ENCODE data around the gene TUBG2. TPM values are rescaled to one million over a fixed set of nuclear protein-coding genes. Genes with fewer than 3 reads are reported as not detected.
A peak's percentile ranks its signal among the peaks of the same experiment; 100 is the strongest.

Gene TUBG2
- polyA plus RNA-seq, 1 of the 3 experiments (the other 2 are of a cell fraction), result 33.9 TPM

GRCh38 chr17:42692489-42692888, 33.4 kb downstream of the TUBG2 start (continued):
- TF ChIP-seq SMC3 (IDR thresholded peaks at IDR 0.05; ENCODE audit: low read depth, low read length), result no peak
- TF ChIP-seq NFIC (IDR thresholded peaks at IDR 0.05; ENCODE audit: borderline replicate concordance), result no peak
- no peak for TF ChIP-seq USF1 (IDR thresholded peaks at IDR 0.05; ENCODE audit: borderline replicate concordance, low read depth)
- no peak for TF ChIP-seq RAD21 (IDR thresholded peaks at IDR 0.05; ENCODE audit: low read length)
- no peak for TF ChIP-seq REST (IDR thresholded peaks at IDR 0.05; ENCODE audit: low read depth, low read length)

GRCh38 chr17:42694524-42694923, 35.4 kb downstream of the TUBG2 start:
- peak; percentile 6 for DNase-seq
- no peak overlapping the region for H3K27ac ChIP-seq (ENCODE audit: low read depth in 2 of 2, low read length in 1 of 2)
- no peaks in the 10 kb centered on the region for H3K27me3 ChIP-seq (ENCODE audit: insufficient read depth)
- H3K9me2 ChIP-seq, result no peaks in the 10 kb centered on the region
- ChIA-PET POLR2A (interaction anchor here (0.6 kb wide), 1 partner anchor 67 kb away, joined by 3 read pairs; no protein-coding TSS in a partner anchor), CTCF (interaction anchor here (0.6 to 6.0 kb wide), 2 partner anchors 116 to 149 kb away, joined by 4 to 24 read pairs; partner anchors contain the start of gene PSMC3IP)
- H2AFZ ChIP-seq (ENCODE audit: low read depth), result no peak overlapping the region
- peaks cover 0 to 6% of the 10 kb centered on the region in 2 experiments; a peak in 2 of 4 replicates for H3K4me1 ChIP-seq (ENCODE audit: control insufficient read depth in 1 of 2, insufficient read depth in 2 of 2, low read depth in 1 of 2, low read length in 1 of 2)
- no peak overlapping the region for H3K9ac ChIP-seq
- H3K4me3 ChIP-seq (ENCODE audit: low read depth in 2 of 2, low read length in 1 of 2), result no peak overlapping the region
- no peaks in the 10 kb centered on the region for H4K20me1 ChIP-seq (ENCODE audit: insufficient read depth)
- H3F3A ChIP-seq (replicated peaks; ENCODE audit: insufficient read depth), result peaks cover 3% of the 10 kb centered on the region
- no peak overlapping the region for H3K4me2 ChIP-seq
- no peaks in the 10 kb centered on the region for H3K79me2 ChIP-seq (ENCODE audit: insufficient read depth)
- peaks cover 8 to 42% of the 10 kb centered on the region in 2 experiments for H3K36me3 ChIP-seq (replicated peaks in 1 of 2; ENCODE audit: control insufficient read depth in 1 of 2, insufficient read depth in 2 of 2, low read length in 1 of 2)
- 82% methylated on average over 3 of the region's 3 CpGs for WGBS (ENCODE audit: low lambda C conversion rate)
- H3K9me3 ChIP-seq, result no peaks in the 10 kb centered on the region
- no peak for TF ChIP-seq GABPA (IDR thresholded peaks at IDR 0.05; ENCODE audit: low read depth)
- no peak for TF ChIP-seq REST (IDR thresholded peaks at IDR 0.05; ENCODE audit: low read depth, low read length)
- no peak for TF ChIP-seq RCOR1 (IDR thresholded peaks at IDR 0.05; ENCODE audit: low read length)
- no peak for TF ChIP-seq EZH2phosphoT487 (IDR thresholded peaks at IDR 0.05; ENCODE audit: borderline replicate concordance, low read depth)
- TF ChIP-seq RAD21 (IDR thresholded peaks at IDR 0.05; ENCODE audit: low read length), result no peak
- no peak for TF ChIP-seq NFIC (IDR thresholded peaks at IDR 0.05; ENCODE audit: borderline replicate concordance)
- no peak for TF ChIP-seq EP300 (IDR thresholded peaks at IDR 0.05; ENCODE audit: borderline replicate concordance in 1 of 2, low read depth in 1 of 2, low read length in 1 of 2)
- TF ChIP-seq SMC3 (IDR thresholded peaks at IDR 0.05; ENCODE audit: low read depth, low read length), result no peak
- no peak for TF ChIP-seq JUND (IDR thresholded peaks at IDR 0.05)
- TF ChIP-seq NRF1 (IDR thresholded peaks at IDR 0.05; ENCODE audit: low read depth, low read length), result no peak
- no peak for TF ChIP-seq FOXJ3 (CRISPR knock-in tag; IDR thresholded peaks at IDR 0.05)
- no peak for TF ChIP-seq PBX3 (IDR thresholded peaks at IDR 0.05)
- TF ChIP-seq RXRA (IDR thresholded peaks at IDR 0.05; ENCODE audit: borderline replicate concordance, low read depth), result no peak
- TF ChIP-seq CTCF (IDR thresholded peaks at IDR 0.05), result no peak
- no peak for TF ChIP-seq FOSL2 (IDR thresholded peaks at IDR 0.05; ENCODE audit: borderline replicate concordance, low read depth)
- no peak for TF ChIP-seq TEAD4 (IDR thresholded peaks at IDR 0.05; ENCODE audit: borderline replicate concordance, insufficient read depth)
- TF ChIP-seq MAX (IDR thresholded peaks at IDR 0.05; ENCODE audit: low read depth), result no peak

Data from SK-N-SH (cell line).